ENCODE data around the gene HPCAL1. TPM values are rescaled to one million over a fixed set of nuclear protein-coding genes. Genes with fewer than 3 reads are reported as not detected.

HPCAL1 gene
- total RNA-seq, 3 donors from 2014 or later = 42.0 to 98.1 (median 47.7) TPM

- ATAC-seq (no peak), DNase-seq (no peak)
- TF ChIP-seq CTCF (IDR thresholded peaks at IDR 0.05) = no peak
- intact Hi-C loops (cut with DNase I, micrococcal nuclease) = no loop called here
- no peaks in the 10 kb centered on the region for H3K9me3 ChIP-seq
- H3K4me3 ChIP-seq = no peak overlapping the region
- peaks cover 6% of the 10 kb centered on the region for H3K4me1 ChIP-seq (ENCODE audit: low read depth)
- no peaks in the 10 kb centered on the region for H3K36me3 ChIP-seq (ENCODE audit: low read depth)
Measured at GRCh38 chr2:10343658-10344057, 41.0 kb downstream of the HPCAL1 start.

- no peak for DNase-seq
- TF ChIP-seq CTCF (IDR thresholded peaks at IDR 0.05) = no peak
- H3K36me3 ChIP-seq (ENCODE audit: low read depth) = no peaks in the 10 kb centered on the region
- H3K9me3 ChIP-seq = no peaks in the 10 kb centered on the region
- H3K4me1 ChIP-seq (ENCODE audit: low read depth) = peaks cover 6% of the 10 kb centered on the region
- ATAC-seq = no peak
- intact Hi-C loops (cut with DNase I, micrococcal nuclease) = no loop called here
- H3K4me3 ChIP-seq = no peak overlapping the region
Measured at GRCh38 chr2:10344105-10345066, 41.7 kb downstream of the HPCAL1 start.

- TF ChIP-seq CTCF (IDR thresholded peaks at IDR 0.05) = no peak
- Histone ChIP-seq H3K4me3 (no peak overlapping the region), H3K36me3 (ENCODE audit: low read depth) (no peaks in the 10 kb centered on the region), H3K9me3 (no peaks in the 10 kb centered on the region), H3K4me1 (ENCODE audit: low read depth) (peaks cover 6% of the 10 kb centered on the region)
- no peak for ATAC-seq
- intact Hi-C loops (cut with DNase I, micrococcal nuclease) = no loop called here
- no peak for DNase-seq
Measured at GRCh38 chr2:10345126-10345525, 42.4 kb downstream of the HPCAL1 start.

- Histone ChIP-seq H3K36me3 (ENCODE audit: low read depth) (no peaks in the 10 kb centered on the region), H3K4me3 (no peak overlapping the region), H3K4me1 (ENCODE audit: low read depth) (peaks cover 6% of the 10 kb centered on the region), H3K9me3 (no peaks in the 10 kb centered on the region)
- no peak for DNase-seq
- intact Hi-C loops (cut with DNase I, micrococcal nuclease) = no loop called here
- ATAC-seq = peak; percentile 55
- TF ChIP-seq CTCF (IDR thresholded peaks at IDR 0.05) = no peak
Measured at GRCh38 chr2:10345813-10346212, 43.1 kb downstream of the HPCAL1 start.

GRCh38 chr2:10346929-10347561, 44.3 kb downstream of the HPCAL1 start:
- no peak overlapping the region for H3K4me3 ChIP-seq

More at GRCh38 chr2:10346929-10347561, 44.3 kb downstream of the HPCAL1 start:
- ATAC-seq (no peak), DNase-seq (no peak)
- Histone ChIP-seq H3K9me3 (no peaks in the 10 kb centered on the region), H3K36me3 (ENCODE audit: low read depth) (no peaks in the 10 kb centered on the region), H3K4me1 (ENCODE audit: low read depth) (peaks cover 6% of the 10 kb centered on the region)
- intact Hi-C loops (cut with DNase I, micrococcal nuclease) = no loop called here
- no peak for TF ChIP-seq CTCF (IDR thresholded peaks at IDR 0.05)
